Measurements from ENCODE around the gene WWOX. TPM values are rescaled to one million over a fixed set of nuclear protein-coding genes. Genes with fewer than 3 reads are reported as not detected.

Gene WWOX
- total RNA-seq, 1 donor from 2014 or later, result 7.3 TPM

GRCh38 chr16:78945336-78945735, 845.9 kb downstream of the WWOX start:
- H3K4me1 Mint-ChIP-seq (ENCODE audit: low read depth, unreplicated experiment), result no peaks in the 10 kb centered on the region
- no peak for DNase-seq (ENCODE audit: low read depth)
- H3K4me1 ChIP-seq (ENCODE audit: insufficient read depth, low read length), result no peaks in the 10 kb centered on the region
- H3K4me2 ChIP-seq (ENCODE audit: low read length), result no peak overlapping the region
- peaks cover 4% of the 10 kb centered on the region for H3K9me3 ChIP-seq (ENCODE audit: insufficient read depth, low read depth, low read length)
- TF ChIP-seq EZH2 (IDR thresholded peaks at IDR 0.05; ENCODE audit: insufficient read depth, low read length), result no peak
- no peak for TF ChIP-seq CTCF (IDR thresholded peaks at IDR 0.05; ENCODE audit: insufficient read depth, low read depth, low read length)
- no peak overlapping the region for H3K27ac ChIP-seq (ENCODE audit: low read depth, low read length)
- FAIRE-seq, result no peak
- H3K4me3 Mint-ChIP-seq (ENCODE audit: unreplicated experiment), result no peak overlapping the region
- H3K9ac ChIP-seq (ENCODE audit: low read length), result no peak overlapping the region
- H3K79me2 ChIP-seq (ENCODE audit: insufficient read depth, low read length), result no peaks in the 10 kb centered on the region
- H3K9me3 Mint-ChIP-seq (ENCODE audit: unreplicated experiment), result peaks cover 2% of the 10 kb centered on the region
- H4K20me1 ChIP-seq (ENCODE audit: insufficient read depth, low read length), result no peaks in the 10 kb centered on the region
- no peak overlapping the region for H3K27ac Mint-ChIP-seq (ENCODE audit: unreplicated experiment)
- H3K36me3 ChIP-seq (ENCODE audit: insufficient read depth, low read length), result no peaks in the 10 kb centered on the region
- H2AFZ ChIP-seq (ENCODE audit: low read depth, low read length), result no peak overlapping the region
- no peaks in the 10 kb centered on the region for H3K36me3 Mint-ChIP-seq (ENCODE audit: low read depth, unreplicated experiment)
- peaks cover 27% of the 10 kb centered on the region for H3K27me3 Mint-ChIP-seq (ENCODE audit: low read depth, unreplicated experiment)
- no peaks in the 10 kb centered on the region for H3K27me3 ChIP-seq (ENCODE audit: insufficient read depth, low read length)
- no peak overlapping the region for H3K4me3 ChIP-seq (ENCODE audit: insufficient read depth, low read depth, low read length)

GRCh38 chr16:78946556-78946955, 847.1 kb downstream of the WWOX start:
- H3K27ac ChIP-seq (ENCODE audit: low read depth, low read length), result no peak overlapping the region
- no peak overlapping the region for H3K4me2 ChIP-seq (ENCODE audit: low read length)
- H3K4me3 Mint-ChIP-seq (ENCODE audit: unreplicated experiment), result no peak overlapping the region
- H3K9me3 ChIP-seq (ENCODE audit: insufficient read depth, low read depth, low read length), result peaks cover 4% of the 10 kb centered on the region
- H3K9ac ChIP-seq (ENCODE audit: low read length), result no peak overlapping the region
- H3K79me2 ChIP-seq (ENCODE audit: insufficient read depth, low read length), result no peaks in the 10 kb centered on the region
- H3K27me3 Mint-ChIP-seq (ENCODE audit: low read depth, unreplicated experiment), result peaks cover 27% of the 10 kb centered on the region
- H3K4me1 Mint-ChIP-seq (ENCODE audit: low read depth, unreplicated experiment), result no peaks in the 10 kb centered on the region
- TF ChIP-seq EZH2 (IDR thresholded peaks at IDR 0.05; ENCODE audit: insufficient read depth, low read length) (no peak), CTCF (IDR thresholded peaks at IDR 0.05; ENCODE audit: insufficient read depth, low read depth, low read length) (no peak)
- H3K4me1 ChIP-seq (ENCODE audit: insufficient read depth, low read length), result no peaks in the 10 kb centered on the region
- FAIRE-seq (no peak), DNase-seq (ENCODE audit: low read depth) (no peak)
- no peak overlapping the region for H2AFZ ChIP-seq (ENCODE audit: low read depth, low read length)
- H3K36me3 ChIP-seq (ENCODE audit: insufficient read depth, low read length), result no peaks in the 10 kb centered on the region
- H4K20me1 ChIP-seq (ENCODE audit: insufficient read depth, low read length), result no peaks in the 10 kb centered on the region
- no peaks in the 10 kb centered on the region for H3K36me3 Mint-ChIP-seq (ENCODE audit: low read depth, unreplicated experiment)
- no peaks in the 10 kb centered on the region for H3K27me3 ChIP-seq (ENCODE audit: insufficient read depth, low read length)
- no peak overlapping the region for H3K27ac Mint-ChIP-seq (ENCODE audit: unreplicated experiment)
- peaks cover 2% of the 10 kb centered on the region for H3K9me3 Mint-ChIP-seq (ENCODE audit: unreplicated experiment)
- no peak overlapping the region for H3K4me3 ChIP-seq (ENCODE audit: insufficient read depth, low read depth, low read length)

GRCh38 chr16:78950768-78951167, 851.3 kb downstream of the WWOX start:
- TF ChIP-seq EZH2 (IDR thresholded peaks at IDR 0.05; ENCODE audit: insufficient read depth, low read length), result no peak
- TF ChIP-seq CTCF (IDR thresholded peaks at IDR 0.05; ENCODE audit: insufficient read depth, low read depth, low read length), result no peak
- Histone ChIP-seq H3K36me3 (ENCODE audit: insufficient read depth, low read length) (no peaks in the 10 kb centered on the region), H4K20me1 (ENCODE audit: insufficient read depth, low read length) (no peaks in the 10 kb centered on the region), H3K27me3 (ENCODE audit: insufficient read depth, low read length) (no peaks in the 10 kb centered on the region), H3K27ac (ENCODE audit: low read depth, low read length) (no peak overlapping the region), H3K79me2 (ENCODE audit: insufficient read depth, low read length) (no peaks in the 10 kb centered on the region), H3K4me1 (ENCODE audit: insufficient read depth, low read length) (no peaks in the 10 kb centered on the region), H3K9me3 (ENCODE audit: insufficient read depth, low read depth, low read length) (peaks cover 7% of the 10 kb centered on the region), H3K9ac (ENCODE audit: low read length) (no peak overlapping the region), H2AFZ (ENCODE audit: low read depth, low read length) (no peak overlapping the region), H3K4me3 (ENCODE audit: insufficient read depth, low read depth, low read length) (no peak overlapping the region), H3K4me2 (ENCODE audit: low read length) (no peak overlapping the region)
- DNase-seq (ENCODE audit: low read depth) (no peak), FAIRE-seq (no peak)
- Mint-ChIP-seq H3K4me1 (ENCODE audit: low read depth, unreplicated experiment) (no peaks in the 10 kb centered on the region), H3K27ac (ENCODE audit: unreplicated experiment) (no peak overlapping the region), H3K27me3 (ENCODE audit: low read depth, unreplicated experiment) (peaks cover 25% of the 10 kb centered on the region), H3K36me3 (ENCODE audit: low read depth, unreplicated experiment) (no peaks in the 10 kb centered on the region), H3K9me3 (ENCODE audit: unreplicated experiment) (peaks cover 4% of the 10 kb centered on the region), H3K4me3 (ENCODE audit: unreplicated experiment) (no peak overlapping the region)
